Tibial nerve (tissue), 4 donors: Measurements from ENCODE around the gene FKTN. TPM values are rescaled to one million over a fixed set of nuclear protein-coding genes. Genes with fewer than 3 reads are reported as not detected.

ENCODE experiments used
- DNase-seq, 2 donors: peaks; one replicate each; pipeline ENCODE4 v3.0.0-alpha.2; 2019; ENCODE audit warnings: low spot score in 2 of 2
- H3K27ac ChIP-seq, 4 donors: fragments of 200-600 bp; sonication (generic) in 3 of 4; one replicate each; pipeline ENCODE4 v1.5.1; 2017 to 2019; ENCODE audit warnings: mild to moderate bottlenecking in 1 of 4
- H3K27me3 ChIP-seq, 2 donors: fragments of 200-600 bp; sonication (generic) in 1 of 2; one replicate each; pipeline versions ENCODE4 v1.5.1 to v1.6.0; 2017 to 2019
- H3K36me3 ChIP-seq, 3 donors: fragments of 200-600 bp; sonication (generic); one replicate each; pipeline ENCODE4 v1.5.1; 2018 to 2019
- H3K4me1 ChIP-seq, 4 donors: fragments of 200-600 bp; sonication (generic) in 3 of 4; one replicate each; pipeline ENCODE4 v1.5.1; 2017 to 2019
- H3K4me3 ChIP-seq, 4 donors: fragments of 200-600 bp; sonication (generic) in 3 of 4; one replicate each; pipeline ENCODE4 v1.5.1; 2017 to 2019; ENCODE audit warnings: mild to moderate bottlenecking in 1 of 4, moderate library complexity in 1 of 4
- H3K9me3 ChIP-seq, 4 donors: fragments of 200-600 bp; sonication (generic) in 3 of 4; one replicate each; pipeline ENCODE4 v1.5.1; 2017 to 2019
- EP300 ChIP-seq, 2 donors: sonication (generic); formaldehyde crosslinking; IDR thresholded peaks; one replicate each; pipeline ENCODE4 v1.6.1; 2017; ENCODE audit warnings: antibody characterized with exemption in 2 of 2, mild to moderate bottlenecking in 1 of 2
- POLR2A ChIP-seq, 2 donors: fragments of 450-650 bp; IDR thresholded peaks; one replicate each; pipeline ENCODE4 v1.6.1; 2017; ENCODE audit warnings: antibody characterized with exemption in 2 of 2, mild to moderate bottlenecking in 2 of 2, moderate library complexity in 2 of 2
- WGBS, 2 donors: methylation state at CpG; one replicate each; pipeline ENCODE4 v1.1.5; 2018; 5-methylcytosine and 5-hydroxymethylcytosine counted together
- total RNA-seq, 4 donors: library from RNA; depleted of rRNA; stranded (reverse); fragments of >200 nt; gene quantifications; one replicate each; pipeline ENCODE4 v1.1.0, GENCODE V29; 2016
- TF ChIP-seq, protein P1 (sequence below), 5 experiments: fragments of 200-600 bp in 3 of 5; fragments of 450-650 bp in 2 of 5; sonication (generic) in 3 of 5; IDR thresholded peaks; one replicate each; pipeline ENCODE4 v1.5.1; 2016 to 2019; ENCODE audit warnings: antibody characterized with exemption in 5 of 5, mild to moderate bottlenecking in 3 of 5, moderate library complexity in 2 of 5

Gene FKTN
- total RNA-seq, 4 donors from 2014 or later: 8.6 to 18.2 (median 14.0) TPM

DNA sequence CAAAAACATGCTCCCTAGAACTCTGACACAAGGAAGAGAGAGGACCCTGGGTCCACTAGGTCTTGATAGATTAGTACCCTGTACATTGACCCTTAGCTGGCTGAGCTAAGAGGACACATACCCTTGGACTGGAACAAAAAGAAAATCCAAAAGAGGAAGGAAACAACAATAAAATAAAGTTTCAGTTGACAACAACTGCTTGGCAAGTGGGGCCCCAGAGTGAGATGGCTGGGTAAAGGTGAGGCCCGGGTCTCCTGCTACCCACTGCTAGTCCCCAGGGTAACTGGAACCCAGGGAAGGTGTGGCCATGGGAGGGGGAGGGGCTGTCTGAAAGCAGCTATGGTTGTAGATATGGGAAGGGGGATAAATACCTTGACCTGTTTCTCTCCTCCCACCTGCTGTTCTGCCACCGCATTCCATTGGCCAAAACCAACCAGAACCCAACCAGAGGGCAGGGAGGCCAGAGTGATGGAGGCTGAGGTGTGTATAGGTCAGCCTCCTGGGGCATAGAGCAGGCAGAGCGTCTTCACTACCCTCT is 116.0 kb downstream of the FKTN start:
- Histone ChIP-seq H3K4me3 (no peak overlapping the region), H3K36me3 (no peaks in the 10 kb centered on the region), H3K27ac (no peak overlapping the region), H3K9me3 (no peaks in the 10 kb centered on the region), H3K27me3 (no peaks in the 10 kb centered on the region), H3K4me1 (no peaks in the 10 kb centered on the region)
- 71 to 77% methylated on average over 3 of the region's 3 CpGs for WGBS, 2 donors
- no peak for TF ChIP-seq EP300 (IDR thresholded peaks at IDR 0.05)
- no peak for TF ChIP-seq POLR2A (IDR thresholded peaks at IDR 0.05)
- TF ChIP-seq, protein P1, sequence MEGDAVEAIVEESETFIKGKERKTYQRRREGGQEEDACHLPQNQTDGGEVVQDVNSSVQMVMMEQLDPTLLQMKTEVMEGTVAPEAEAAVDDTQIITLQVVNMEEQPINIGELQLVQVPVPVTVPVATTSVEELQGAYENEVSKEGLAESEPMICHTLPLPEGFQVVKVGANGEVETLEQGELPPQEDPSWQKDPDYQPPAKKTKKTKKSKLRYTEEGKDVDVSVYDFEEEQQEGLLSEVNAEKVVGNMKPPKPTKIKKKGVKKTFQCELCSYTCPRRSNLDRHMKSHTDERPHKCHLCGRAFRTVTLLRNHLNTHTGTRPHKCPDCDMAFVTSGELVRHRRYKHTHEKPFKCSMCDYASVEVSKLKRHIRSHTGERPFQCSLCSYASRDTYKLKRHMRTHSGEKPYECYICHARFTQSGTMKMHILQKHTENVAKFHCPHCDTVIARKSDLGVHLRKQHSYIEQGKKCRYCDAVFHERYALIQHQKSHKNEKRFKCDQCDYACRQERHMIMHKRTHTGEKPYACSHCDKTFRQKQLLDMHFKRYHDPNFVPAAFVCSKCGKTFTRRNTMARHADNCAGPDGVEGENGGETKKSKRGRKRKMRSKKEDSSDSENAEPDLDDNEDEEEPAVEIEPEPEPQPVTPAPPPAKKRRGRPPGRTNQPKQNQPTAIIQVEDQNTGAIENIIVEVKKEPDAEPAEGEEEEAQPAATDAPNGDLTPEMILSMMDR (IDR thresholded peaks at IDR 0.05): no peak
- DNase-seq: no peak

DNA sequence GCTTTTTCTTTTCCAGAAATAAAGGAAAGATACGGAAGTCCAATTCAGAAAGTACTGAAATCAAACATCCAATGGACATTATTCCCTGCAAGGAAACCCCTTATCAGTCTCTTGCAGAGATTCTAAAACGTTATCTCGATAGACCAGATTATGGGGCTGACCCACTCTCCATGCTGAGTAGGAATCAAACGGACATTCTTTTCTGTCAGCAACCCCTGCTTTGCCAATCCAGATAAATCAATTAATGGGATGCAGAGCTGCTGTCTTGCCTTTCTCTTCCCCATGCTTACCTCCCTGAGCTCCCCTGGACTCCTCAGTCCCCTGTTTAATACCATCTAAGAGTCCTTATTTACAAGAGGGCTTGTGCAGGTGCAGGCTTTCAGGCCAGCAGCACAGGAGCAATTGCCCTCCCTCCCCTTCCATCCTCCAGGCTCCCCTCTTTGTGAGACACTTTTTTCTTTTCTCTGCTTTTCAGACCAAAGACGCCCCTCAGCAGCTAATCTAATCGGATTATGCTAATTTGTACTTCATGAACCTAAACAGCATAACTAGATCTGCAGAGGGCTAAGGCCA is 118.5 kb downstream of the FKTN start:
- no peak for DNase-seq
- 65 to 71% methylated on average over 6 of the region's 6 CpGs for WGBS, 2 donors
- Histone ChIP-seq H3K27me3 (no peaks in the 10 kb centered on the region), H3K36me3 (no peaks in the 10 kb centered on the region), H3K4me1 (no peaks in the 10 kb centered on the region), H3K9me3 (no peaks in the 10 kb centered on the region), H3K4me3 (no peak overlapping the region), H3K27ac (no peak overlapping the region)
- TF ChIP-seq EP300 (IDR thresholded peaks at IDR 0.05): no peak
- no peak for TF ChIP-seq POLR2A (IDR thresholded peaks at IDR 0.05)
- TF ChIP-seq, protein P1 (IDR thresholded peaks at IDR 0.05): no peak

DNA sequence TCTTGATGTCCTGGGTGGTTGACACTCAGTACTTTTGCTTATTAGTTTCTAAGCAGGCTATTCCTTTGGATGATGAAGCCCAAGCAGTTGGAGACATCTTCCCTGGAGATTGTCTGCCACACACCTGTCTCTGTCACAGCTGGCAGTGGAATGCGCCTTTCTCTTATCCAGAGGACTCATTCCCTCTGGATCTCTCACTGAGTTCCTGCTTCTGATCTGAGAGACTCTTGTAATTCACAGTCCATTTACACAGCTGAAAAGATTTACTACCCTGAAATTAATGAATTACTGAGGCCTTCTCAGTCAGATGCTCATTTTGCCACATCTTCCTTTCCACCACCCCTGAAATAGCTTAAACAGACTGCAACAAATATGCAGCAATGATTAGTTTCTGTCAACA is 120.2 kb downstream of the FKTN start:
- 95 to 96% methylated on average over 1 of the region's 1 CpG for WGBS, 2 donors
- peaks cover 0 to 4% (median 0%) of the 10 kb centered on the region in 4 donors for H3K9me3 ChIP-seq
- H3K27ac ChIP-seq: no peak overlapping the region
- no peaks in the 10 kb centered on the region for H3K4me1 ChIP-seq
- DNase-seq: no peak
- no peak overlapping the region for H3K4me3 ChIP-seq
- no peaks in the 10 kb centered on the region for H3K36me3 ChIP-seq
- TF ChIP-seq EP300 (IDR thresholded peaks at IDR 0.05): no peak
- no peak for TF ChIP-seq POLR2A (IDR thresholded peaks at IDR 0.05)
- TF ChIP-seq, protein P1 (IDR thresholded peaks at IDR 0.05): no peak
- H3K27me3 ChIP-seq: no peaks in the 10 kb centered on the region

DNA sequence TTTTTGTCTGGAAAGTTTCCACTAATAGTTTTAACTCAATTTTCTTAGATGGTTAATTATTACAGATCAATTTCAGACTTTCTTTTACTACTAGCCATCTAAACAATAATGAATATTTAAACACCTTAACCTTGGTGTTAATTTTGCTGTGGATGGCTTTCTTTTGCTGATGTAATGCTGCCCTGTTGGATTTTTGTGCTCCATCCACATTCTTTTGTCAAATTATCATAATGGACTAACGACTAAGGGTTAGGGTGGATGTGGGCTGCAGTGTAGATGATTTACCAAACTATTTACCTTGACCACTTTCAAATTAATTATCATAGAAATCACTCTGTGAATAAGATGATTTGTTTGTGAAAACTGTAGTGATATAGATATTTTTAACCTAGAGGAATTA is 120.8 kb downstream of the FKTN start:
- Histone ChIP-seq H3K36me3 (no peaks in the 10 kb centered on the region), H3K9me3 (peaks cover 0 to 4% (median 0%) of the 10 kb centered on the region in 4 donors), H3K27me3 (no peaks in the 10 kb centered on the region), H3K4me1 (no peaks in the 10 kb centered on the region), H3K27ac (no peak overlapping the region), H3K4me3 (no peak overlapping the region)
- TF ChIP-seq, protein P1 (IDR thresholded peaks at IDR 0.05): no peak
- TF ChIP-seq POLR2A (IDR thresholded peaks at IDR 0.05) (no peak), EP300 (IDR thresholded peaks at IDR 0.05) (no peak)
- DNase-seq: no peak
- 46 to 48% methylated on average over 1 of the region's 1 CpG for WGBS, 2 donors

DNA sequence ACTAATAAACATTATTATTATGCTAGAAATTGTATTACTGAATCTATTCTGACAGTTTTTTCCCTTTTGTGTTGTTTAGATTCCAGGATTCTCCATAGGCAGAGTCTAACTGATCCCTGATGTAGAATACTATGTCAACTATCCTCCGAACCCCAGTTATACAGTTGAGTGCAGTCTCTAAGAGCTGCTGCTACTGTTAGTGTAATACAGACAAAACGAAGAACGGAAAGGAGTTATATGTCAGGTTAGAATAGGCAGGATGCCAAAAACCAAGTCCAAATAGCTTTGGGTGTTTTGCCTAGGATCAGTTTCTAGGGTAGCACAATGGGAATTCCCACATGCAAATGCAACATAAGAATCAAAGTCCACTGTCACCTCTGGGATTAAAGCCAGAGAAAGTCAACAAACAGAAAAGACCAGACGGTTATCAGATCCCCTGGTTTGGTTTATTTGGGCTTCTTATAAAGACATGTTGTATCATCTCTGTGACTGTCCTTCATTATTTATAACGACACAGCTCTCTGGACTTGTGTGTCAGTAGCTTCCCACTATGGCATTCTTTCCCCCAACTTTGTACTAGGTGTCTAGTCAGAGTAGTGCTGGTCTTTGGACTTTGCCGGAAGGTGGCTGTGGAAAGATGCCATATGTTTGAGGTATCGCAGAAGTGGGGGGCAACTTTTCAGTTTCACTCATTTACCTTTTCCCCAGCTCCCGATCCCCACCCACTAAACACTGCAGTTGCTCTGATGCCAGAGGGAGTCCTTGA is 121.5 kb downstream of the FKTN start:
- H3K9me3 ChIP-seq: peaks cover 0 to 4% (median 0%) of the 10 kb centered on the region in 4 donors
- DNase-seq: no peak
- no peak overlapping the region for H3K4me3 ChIP-seq
- no peak overlapping the region for H3K27ac ChIP-seq
- 86 to 87% methylated on average over 8 of the region's 8 CpGs for WGBS, 2 donors
- no peaks in the 10 kb centered on the region for H3K27me3 ChIP-seq
- H3K36me3 ChIP-seq: no peaks in the 10 kb centered on the region
- no peak for TF ChIP-seq EP300 (IDR thresholded peaks at IDR 0.05)
- TF ChIP-seq, protein P1 (IDR thresholded peaks at IDR 0.05): no peak
- no peak for TF ChIP-seq POLR2A (IDR thresholded peaks at IDR 0.05)
- no peaks in the 10 kb centered on the region for H3K4me1 ChIP-seq
